Stimulated activated CD4-positive, alpha-beta T cell treated with anti-CD3 and anti-CD28 coated beads, Interleukin-4, amount 100 ng/mL, for 48 hours (primary cell): ENCODE data around the gene ALPK1.

Source experiments
- DNase-seq, 2 donors: peaks; one replicate each; pipeline ENCODE4 v3.0.0-alpha.2; 2020; ENCODE audit warnings: low read depth in 2 of 2

Gene ALPK1

GRCh38 chr4:112328734-112329130, 31.6 kb downstream of the ALPK1 start:
- no peak for DNase-seq

- no peak for DNase-seq
Observed at GRCh38 chr4:112329672-112330375, 32.7 kb downstream of the ALPK1 start.

GRCh38 chr4:112330921-112331320, 33.8 kb downstream of the ALPK1 start:
- DNase-seq, result no peak

GRCh38 chr4:112332398-112332797, 35.2 kb downstream of the ALPK1 start:
- no peak for DNase-seq

GRCh38 chr4:112340023-112340422, 42.9 kb downstream of the ALPK1 start:
- no peak for DNase-seq

- DNase-seq, result no peak
Observed at GRCh38 chr4:112341033-112341432, 43.9 kb downstream of the ALPK1 start.

GRCh38 chr4:112343330-112344080, 46.3 kb downstream of the ALPK1 start:
- DNase-seq, result no peak

GRCh38 chr4:112348488-112349158, 51.5 kb downstream of the ALPK1 start:
- no peak for DNase-seq

GRCh38 chr4:112352736-112353135, 55.6 kb downstream of the ALPK1 start:
- no peak for DNase-seq

GRCh38 chr4:112355662-112356061, 58.5 kb downstream of the ALPK1 start:
- no peak for DNase-seq

GRCh38 chr4:112357453-112357852, 60.3 kb downstream of the ALPK1 start:
- no peak for DNase-seq

GRCh38 chr4:112357897-112358296, 60.7 kb downstream of the ALPK1 start:
- no peak for DNase-seq

GRCh38 chr4:112358415-112358814, 61.2 kb downstream of the ALPK1 start:
- no peak for DNase-seq

- no peak for DNase-seq
Observed at GRCh38 chr4:112358952-112359749, 62.0 kb downstream of the ALPK1 start.

GRCh38 chr4:112361181-112361791, 64.1 kb downstream of the ALPK1 start:
- DNase-seq, result no peak

GRCh38 chr4:112370466-112370865, 73.3 kb downstream of the ALPK1 start:
- DNase-seq, result no peak

GRCh38 chr4:112371361-112371760, 74.2 kb downstream of the ALPK1 start:
- DNase-seq, result no peak

GRCh38 chr4:112374850-112375249, 77.7 kb downstream of the ALPK1 start:
- no peak for DNase-seq

GRCh38 chr4:112377171-112377570, 80.0 kb downstream of the ALPK1 start:
- DNase-seq, result no peak

- no peak for DNase-seq
Observed at GRCh38 chr4:112377594-112378242, 80.5 kb downstream of the ALPK1 start.

GRCh38 chr4:112378243-112378620, 81.1 kb downstream of the ALPK1 start:
- no peak for DNase-seq
